ENCODE results near the gene UHRF1.
"Not testable (repeated sequence)": the region's sequence is repeated elsewhere in the genome, so short reads cannot be mapped to it uniquely, and the experiment has no call there.

UHRF1 gene

DNA sequence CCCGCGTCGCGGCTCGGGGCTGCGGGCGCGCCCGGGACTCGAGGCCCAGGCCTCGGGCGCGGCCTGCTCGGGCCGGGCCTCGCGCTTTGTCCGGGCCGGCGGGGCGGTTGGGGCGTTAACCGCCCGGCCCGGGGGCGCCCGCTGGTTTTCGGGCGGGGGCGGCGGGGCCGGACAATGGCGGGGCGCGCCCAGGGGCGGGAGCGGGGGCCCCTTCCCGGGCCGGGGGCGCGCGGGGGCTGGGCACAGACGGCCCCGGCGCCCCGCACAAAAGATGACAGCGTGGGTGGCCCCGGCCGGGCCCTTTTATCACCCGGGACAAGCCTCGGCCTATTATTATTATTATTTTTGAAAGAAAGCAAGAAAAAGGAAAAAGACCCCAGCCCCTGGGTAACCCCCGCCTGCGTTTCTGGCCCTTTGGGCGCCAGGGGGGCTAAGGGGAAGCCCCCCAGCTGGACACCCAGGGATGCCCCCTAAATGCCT lies 60.0 kb downstream of the UHRF1 start:
- Mint-ChIP-seq H3K9me3 (no peaks in the 10 kb centered on the region), H3K27me3 (ENCODE audit: low read depth) (no peaks in the 10 kb centered on the region), H3K4me3 (peak overlapping the region; percentile 98), H3K27ac (peak overlapping the region; percentile 87), H3K4me1 (ENCODE audit: low read depth) (peaks cover 35% of the 10 kb centered on the region), H3K36me3 (ENCODE audit: low read depth) (peaks cover 13% of the 10 kb centered on the region)

- no peaks in the 10 kb centered on the region for H3K27me3 Mint-ChIP-seq (ENCODE audit: low read depth)
- H3K36me3 Mint-ChIP-seq (ENCODE audit: low read depth), result peaks cover 11% of the 10 kb centered on the region
- peak overlapping the region; percentile 87 for H3K27ac Mint-ChIP-seq
- peaks cover 38% of the 10 kb centered on the region for H3K4me1 Mint-ChIP-seq (ENCODE audit: low read depth)
- peak overlapping the region; percentile 98 for H3K4me3 Mint-ChIP-seq
- no peaks in the 10 kb centered on the region for H3K9me3 Mint-ChIP-seq
Observed at GRCh38 chr19:4969772-4970531, 60.7 kb downstream of the UHRF1 start.

DNA sequence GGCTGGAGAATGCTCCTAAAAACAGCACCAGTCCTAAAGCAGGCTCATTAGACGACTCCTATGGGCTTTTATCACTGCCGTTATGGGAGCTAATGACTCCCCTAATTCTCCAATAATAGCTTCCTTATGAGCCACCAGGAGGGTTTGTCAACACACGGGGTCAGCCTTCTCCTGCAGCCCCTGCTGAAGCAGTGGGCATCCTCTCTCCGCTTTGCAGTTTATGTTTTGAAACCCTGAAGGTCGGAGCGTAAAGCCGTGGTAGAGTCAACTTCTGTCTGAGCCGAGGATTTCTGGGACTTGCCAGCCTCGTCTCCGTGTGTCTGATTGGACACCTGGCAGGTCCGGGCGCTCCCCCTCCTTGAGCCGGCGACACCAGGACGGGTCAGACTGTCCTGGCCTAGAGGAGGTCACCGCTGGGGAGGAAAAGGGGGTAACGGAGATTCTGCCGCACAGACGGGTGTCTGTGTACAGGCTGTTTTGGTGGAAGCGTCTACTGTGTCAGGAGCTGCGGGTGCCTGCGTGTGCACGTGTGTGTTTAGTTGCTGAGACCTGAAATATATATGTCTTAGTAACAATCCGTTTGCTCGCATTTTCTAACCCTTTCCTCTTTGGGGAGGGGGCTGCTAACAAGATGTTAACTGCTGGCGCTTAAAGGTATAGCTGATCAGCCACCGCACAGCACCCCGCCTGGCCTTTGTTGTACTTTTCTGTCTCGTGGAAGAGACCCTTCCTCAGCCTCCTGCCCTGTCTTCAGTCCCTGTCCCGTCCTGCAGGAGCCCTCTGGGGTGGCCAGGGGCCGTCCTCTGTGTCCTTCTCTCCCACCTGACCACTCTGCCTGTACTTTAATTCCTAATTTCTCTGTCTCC lies 61.5 kb downstream of the UHRF1 start:
- peaks cover 38% of the 10 kb centered on the region for H3K4me1 Mint-ChIP-seq (ENCODE audit: low read depth)
- no peaks in the 10 kb centered on the region for H3K27me3 Mint-ChIP-seq (ENCODE audit: low read depth)
- peak overlapping the region; percentile 98 for H3K4me3 Mint-ChIP-seq
- peaks cover 10% of the 10 kb centered on the region for H3K36me3 Mint-ChIP-seq (ENCODE audit: low read depth)
- H3K27ac Mint-ChIP-seq, result peak overlapping the region; percentile 67
- H3K9me3 Mint-ChIP-seq, result no peaks in the 10 kb centered on the region

- Mint-ChIP-seq H3K4me3 (peak overlapping the region; percentile 98), H3K4me1 (ENCODE audit: low read depth) (peaks cover 38% of the 10 kb centered on the region), H3K27me3 (ENCODE audit: low read depth) (no peaks in the 10 kb centered on the region), H3K9me3 (no peaks in the 10 kb centered on the region), H3K36me3 (ENCODE audit: low read depth) (peaks cover 10% of the 10 kb centered on the region), H3K27ac (peak overlapping the region; percentile 62)
Observed at GRCh38 chr19:4971424-4971793, 62.1 kb downstream of the UHRF1 start.

DNA sequence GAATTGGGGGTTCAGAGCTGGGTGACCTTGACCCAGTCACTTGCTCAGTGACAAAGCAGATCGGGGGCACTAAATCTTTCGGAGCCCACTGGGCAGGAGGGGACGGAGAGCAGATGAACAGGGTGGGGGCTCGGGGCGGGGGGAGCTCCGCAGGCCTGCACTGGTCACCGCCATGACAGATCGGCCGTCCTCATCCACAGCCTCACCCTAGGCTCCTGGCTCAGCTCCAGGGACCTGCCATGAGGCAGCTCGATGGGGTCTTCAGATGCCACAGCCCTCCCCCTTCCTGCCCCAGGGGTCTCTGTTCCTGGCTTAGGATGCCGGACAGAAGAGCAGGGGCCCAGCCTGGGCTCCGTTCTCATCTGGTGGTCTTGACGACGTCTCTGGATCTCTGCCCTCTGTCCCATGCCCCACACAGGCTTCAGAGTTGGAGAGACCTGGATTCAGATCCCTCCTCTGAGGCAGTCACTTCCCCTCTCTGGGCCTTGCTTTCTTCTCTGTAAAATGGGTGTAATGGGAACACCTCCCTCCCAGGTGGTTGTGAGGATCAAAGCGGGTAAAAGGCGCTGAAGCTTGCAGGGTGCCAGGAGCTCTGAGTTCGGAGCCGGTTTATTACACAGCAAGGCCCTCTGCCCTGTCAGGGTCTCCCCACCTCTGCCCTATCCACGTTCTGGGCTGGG lies 62.7 kb downstream of the UHRF1 start:
- peak overlapping the region; percentile 57 for H3K27ac Mint-ChIP-seq
- H3K9me3 Mint-ChIP-seq, result no peaks in the 10 kb centered on the region
- peaks cover 38% of the 10 kb centered on the region for H3K4me1 Mint-ChIP-seq (ENCODE audit: low read depth)
- H3K36me3 Mint-ChIP-seq (ENCODE audit: low read depth), result peaks cover 11% of the 10 kb centered on the region
- no peaks in the 10 kb centered on the region for H3K27me3 Mint-ChIP-seq (ENCODE audit: low read depth)
- peak overlapping the region; percentile 98 for H3K4me3 Mint-ChIP-seq

DNA sequence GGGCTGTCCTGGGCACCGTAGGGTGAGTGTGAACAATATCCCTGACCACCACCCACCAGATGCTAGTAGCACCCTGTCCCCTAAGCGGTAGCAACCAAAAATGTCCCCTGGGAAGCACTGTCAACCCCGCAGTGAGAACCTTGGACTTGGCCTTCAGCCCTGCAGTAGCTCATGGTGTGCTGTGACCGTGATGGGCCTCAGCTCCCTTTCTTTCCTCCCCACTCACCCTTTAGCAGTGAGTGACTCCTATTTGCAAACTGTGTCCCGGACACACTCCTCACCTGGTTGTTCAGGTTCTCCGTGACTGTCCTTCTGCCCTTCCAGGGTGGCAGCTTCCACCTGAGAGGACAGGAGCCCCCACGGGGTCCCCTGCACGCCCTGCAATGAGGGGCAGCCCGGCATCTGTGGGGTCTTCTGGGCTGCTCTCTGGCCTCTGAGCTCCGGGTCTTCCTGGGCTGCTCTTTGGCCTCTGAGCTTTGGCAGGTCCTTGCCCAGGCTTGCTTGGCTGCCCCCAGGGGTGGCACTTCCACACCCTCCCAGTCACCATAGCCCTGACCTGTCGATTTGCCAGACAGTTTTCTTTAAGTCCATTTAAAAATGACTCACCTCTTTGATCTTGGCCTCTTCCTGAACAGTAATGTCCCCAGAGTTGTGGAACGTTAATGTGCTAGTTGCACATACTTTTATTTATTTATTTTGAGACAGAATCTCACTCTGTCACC lies 63.4 kb downstream of the UHRF1 start:
- H3K4me1 Mint-ChIP-seq (ENCODE audit: low read depth), result peaks cover 36% of the 10 kb centered on the region
- peaks cover 14% of the 10 kb centered on the region for H3K36me3 Mint-ChIP-seq (ENCODE audit: low read depth)

DNA sequence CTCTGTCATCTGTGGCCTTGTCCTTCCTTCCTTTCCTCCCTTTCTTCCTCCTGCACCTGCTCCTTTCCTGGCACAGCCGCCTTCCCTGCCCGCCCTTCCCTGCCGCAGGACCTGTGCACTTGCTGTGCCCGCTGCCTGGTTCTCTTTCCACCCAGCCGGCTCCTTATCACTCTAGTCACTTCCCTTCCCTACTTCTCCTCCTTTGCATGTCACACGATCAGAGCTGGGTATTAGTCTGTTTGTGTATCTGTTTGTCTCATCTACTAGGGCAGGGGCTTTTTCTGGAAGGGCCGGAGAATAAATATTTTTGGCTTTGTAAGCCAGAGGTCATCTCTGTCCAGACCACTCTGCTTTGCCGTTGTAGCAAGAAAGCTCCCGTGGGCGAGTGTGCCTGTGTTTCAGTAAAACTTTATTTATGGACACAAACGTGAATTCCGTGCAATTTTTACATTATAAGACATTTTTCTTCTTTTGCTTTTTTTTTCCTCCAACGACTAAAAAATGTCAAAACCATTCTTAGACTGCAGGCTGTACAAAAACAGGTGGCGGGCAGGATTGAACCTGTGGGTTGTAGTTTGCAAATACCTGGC lies 65.7 kb downstream of the UHRF1 start:
- no peak overlapping the region for H3K4me3 Mint-ChIP-seq
- peak overlapping the region; percentile 38 for H3K27ac Mint-ChIP-seq
- H3K27me3 Mint-ChIP-seq (ENCODE audit: low read depth), result no peaks in the 10 kb centered on the region

More for the DNA sequence above, 63.4 kb downstream of the UHRF1 start:
- no peaks in the 10 kb centered on the region for H3K9me3 Mint-ChIP-seq
- H3K4me3 Mint-ChIP-seq, result no peak overlapping the region
- no peak overlapping the region for H3K27ac Mint-ChIP-seq
- no peaks in the 10 kb centered on the region for H3K27me3 Mint-ChIP-seq (ENCODE audit: low read depth)

GRCh38 chr19:4975601-4976000 lies 66.3 kb downstream of the UHRF1 start:
- H3K4me3 Mint-ChIP-seq; H3K27ac Mint-ChIP-seq; H3K27me3 Mint-ChIP-seq (ENCODE audit: low read depth); H3K9me3 Mint-ChIP-seq: not testable (repeated sequence)
- H3K4me1 Mint-ChIP-seq (ENCODE audit: low read depth), result peaks cover 20% of the 10 kb centered on the region
- peaks cover 13% of the 10 kb centered on the region for H3K36me3 Mint-ChIP-seq (ENCODE audit: low read depth)

More for the DNA sequence above, 65.7 kb downstream of the UHRF1 start:
- no peaks in the 10 kb centered on the region for H3K9me3 Mint-ChIP-seq
- peaks cover 13% of the 10 kb centered on the region for H3K36me3 Mint-ChIP-seq (ENCODE audit: low read depth)
- H3K4me1 Mint-ChIP-seq (ENCODE audit: low read depth), result peaks cover 26% of the 10 kb centered on the region

DNA sequence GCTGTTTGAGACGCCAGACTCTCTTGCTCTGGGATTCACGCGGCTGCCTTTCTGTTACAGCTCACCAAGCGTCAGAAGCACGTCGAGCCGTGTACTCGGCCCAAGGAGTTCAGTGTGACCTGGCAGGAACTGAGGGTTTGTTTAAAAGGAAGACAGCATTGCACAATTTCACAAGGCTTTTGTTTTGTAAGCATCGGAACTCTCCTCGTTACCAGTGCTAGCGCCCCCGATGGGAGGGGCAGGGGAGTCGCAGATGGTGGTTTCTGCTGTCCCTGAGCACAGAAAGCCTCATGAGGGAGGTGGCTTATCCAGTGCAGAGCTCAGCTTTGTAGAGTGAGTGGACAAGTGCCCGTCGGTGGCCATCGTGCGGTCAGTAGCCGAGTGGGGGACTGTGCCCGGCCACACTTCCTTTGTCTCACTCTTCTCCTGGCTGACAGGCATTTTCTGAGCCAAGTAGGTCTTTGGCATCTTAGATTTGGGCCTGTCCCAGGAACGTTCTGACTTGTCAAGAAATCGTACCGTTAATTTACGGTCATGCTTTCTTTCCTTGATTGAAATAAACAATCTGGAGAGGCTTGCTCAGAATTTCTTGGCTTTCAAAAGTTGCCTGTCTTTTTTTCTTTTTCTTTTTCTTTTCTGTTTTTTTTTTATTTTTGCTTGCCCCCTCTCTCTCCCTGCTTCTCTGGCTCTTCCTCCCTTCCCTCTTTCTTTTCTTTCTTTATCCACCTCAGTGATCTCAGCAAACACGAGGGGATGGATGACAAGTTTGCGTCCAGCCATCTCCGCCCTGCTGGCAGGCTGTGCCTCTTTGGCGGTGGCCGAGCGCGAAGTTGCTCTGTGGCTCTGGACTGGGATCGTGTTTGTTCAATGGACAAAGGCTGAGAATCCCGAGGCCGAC lies 67.3 kb downstream of the UHRF1 start:
- Mint-ChIP-seq H3K9me3 (no peaks in the 10 kb centered on the region), H3K27ac (no peak overlapping the region), H3K27me3 (ENCODE audit: low read depth) (no peaks in the 10 kb centered on the region), H3K4me1 (ENCODE audit: low read depth) (peaks cover 11% of the 10 kb centered on the region), H3K36me3 (ENCODE audit: low read depth) (peaks cover 10% of the 10 kb centered on the region), H3K4me3 (no peak overlapping the region)

DNA sequence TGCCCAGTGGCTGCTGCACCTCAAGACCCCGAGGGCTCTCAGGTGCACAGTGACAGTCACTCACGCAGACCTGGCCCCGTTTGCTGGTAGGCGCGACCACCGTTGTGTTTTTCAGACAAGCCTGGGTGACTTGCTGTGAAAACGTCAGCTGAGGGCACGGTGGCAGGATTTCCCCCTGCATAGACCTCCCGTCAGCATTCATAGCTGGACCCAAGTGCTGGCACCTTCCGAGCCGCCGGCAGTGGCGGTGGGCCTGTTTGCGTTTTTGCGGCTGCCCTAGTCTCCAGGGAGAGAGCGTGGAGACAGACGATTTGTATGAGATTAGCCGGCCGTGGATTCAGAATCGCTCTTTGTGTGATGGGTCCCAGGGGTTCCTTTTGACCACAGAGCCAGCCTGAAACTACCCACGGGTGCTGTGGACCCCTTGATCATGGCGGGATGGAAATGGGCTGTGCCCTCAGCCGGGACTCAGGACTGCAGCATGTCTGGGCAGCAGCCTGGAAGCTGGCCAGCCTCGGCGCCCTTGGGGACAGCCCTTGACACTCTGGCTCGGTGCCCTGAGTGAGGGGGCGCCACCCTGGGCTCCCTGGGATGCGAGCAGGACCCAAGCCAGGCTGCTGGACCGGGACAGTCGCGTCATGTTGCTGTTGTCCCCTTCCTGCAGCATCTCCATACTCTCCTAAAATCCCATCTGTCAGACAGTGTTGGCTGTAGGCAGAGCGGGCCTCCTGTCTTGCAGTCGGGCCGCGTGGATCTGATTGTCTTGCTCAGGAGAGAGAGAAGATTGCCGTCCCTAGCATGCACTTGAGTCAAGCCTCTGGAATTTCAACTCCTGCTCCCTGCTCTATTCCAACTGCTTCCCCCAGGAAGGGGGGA lies 68.2 kb downstream of the UHRF1 start:
- Mint-ChIP-seq H3K27me3 (ENCODE audit: low read depth) (no peaks in the 10 kb centered on the region), H3K27ac (no peak overlapping the region), H3K4me1 (ENCODE audit: low read depth) (peaks cover 9% of the 10 kb centered on the region), H3K4me3 (no peak overlapping the region), H3K9me3 (no peaks in the 10 kb centered on the region), H3K36me3 (ENCODE audit: low read depth) (peaks cover 9% of the 10 kb centered on the region)

DNA sequence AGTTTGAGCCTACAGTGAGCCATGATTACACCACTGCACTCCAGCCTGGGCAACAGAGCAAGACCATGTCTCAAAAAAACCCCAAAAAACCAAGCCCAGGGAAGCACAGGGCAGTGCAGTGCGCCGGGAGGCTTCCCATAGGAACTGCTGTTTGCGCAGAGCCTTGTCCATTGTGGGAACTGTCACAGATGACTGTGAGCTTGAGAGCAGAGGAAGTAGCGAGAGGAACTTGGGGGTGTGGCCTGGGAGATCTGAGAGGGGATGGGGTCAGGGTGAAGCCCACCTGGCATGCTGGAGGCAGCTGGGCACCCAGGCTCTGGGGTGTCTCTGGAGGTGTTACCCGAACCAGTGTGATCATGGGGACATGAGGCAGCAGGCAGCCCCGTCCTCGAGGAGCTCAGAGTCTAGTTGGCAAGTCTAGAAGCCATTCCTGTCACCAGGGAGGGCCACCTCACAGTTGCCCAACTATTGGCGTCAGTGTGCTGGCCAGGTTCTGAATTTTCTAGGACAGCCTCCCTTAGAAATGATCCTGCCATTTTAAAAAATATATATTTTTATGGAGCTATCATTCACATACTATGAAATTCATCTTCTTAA lies 70.0 kb downstream of the UHRF1 start:
- Mint-ChIP-seq H3K4me1 (ENCODE audit: low read depth) (peaks cover 5% of the 10 kb centered on the region), H3K27ac (no peak overlapping the region)

DNA sequence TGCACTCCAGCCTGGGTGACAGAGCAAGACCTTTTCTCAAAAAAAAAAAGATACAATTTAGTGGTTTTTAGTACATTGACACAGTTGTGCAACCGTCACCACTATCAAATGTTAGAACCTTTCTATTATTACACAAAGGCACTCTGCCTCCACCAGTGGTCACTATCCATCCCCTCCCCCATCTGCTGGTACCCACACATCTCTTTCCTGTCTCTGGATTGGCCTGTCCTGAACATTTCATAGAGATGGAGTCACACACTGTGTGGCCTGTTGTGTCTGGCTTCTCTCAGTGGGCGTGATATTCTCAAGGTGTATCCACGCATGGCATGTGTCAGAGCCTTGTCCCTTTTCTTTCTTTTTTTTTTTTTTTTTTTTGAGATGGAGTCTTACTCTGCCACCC lies 70.8 kb downstream of the UHRF1 start:
- no peaks in the 10 kb centered on the region for H3K9me3 Mint-ChIP-seq
- H3K27me3 Mint-ChIP-seq (ENCODE audit: low read depth), result no peaks in the 10 kb centered on the region
- no peak overlapping the region for H3K4me3 Mint-ChIP-seq
- peaks cover 2% of the 10 kb centered on the region for H3K4me1 Mint-ChIP-seq (ENCODE audit: low read depth)
- no peak overlapping the region for H3K27ac Mint-ChIP-seq
- H3K36me3 Mint-ChIP-seq (ENCODE audit: low read depth), result peaks cover 6% of the 10 kb centered on the region

More for the DNA sequence above, 70.0 kb downstream of the UHRF1 start:
- H3K4me3 Mint-ChIP-seq, result no peak overlapping the region
- peaks cover 9% of the 10 kb centered on the region for H3K36me3 Mint-ChIP-seq (ENCODE audit: low read depth)
- H3K27me3 Mint-ChIP-seq (ENCODE audit: low read depth), result no peaks in the 10 kb centered on the region
- H3K9me3 Mint-ChIP-seq, result no peaks in the 10 kb centered on the region

Data from T-helper 1 cell treated with Interleukin-12 subunit alpha and Interleukin-12 subunit beta and Interleukin-4 antibody, amounts not matched to agents 30 μg/mL and 1 μg/mL, for 36 hours (primary cell).